Measurements from ENCODE around the gene SORL1-AS1.

SORL1-AS1 gene

DNA sequence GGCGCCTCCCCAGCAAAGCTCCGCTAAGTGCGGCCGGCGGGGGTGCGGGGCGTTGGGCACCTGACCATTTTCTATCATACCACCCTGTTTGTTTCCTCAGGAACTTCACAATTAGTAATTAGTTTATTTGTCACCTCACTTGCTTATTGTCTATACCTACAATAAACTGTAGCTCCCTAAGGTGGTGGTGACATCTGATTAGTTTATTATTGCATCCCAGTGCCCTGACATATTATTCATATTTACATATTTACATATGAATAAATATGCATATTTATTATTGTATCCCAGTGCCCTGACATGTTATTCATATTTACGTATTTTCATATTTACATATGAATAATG is 25.4 kb downstream of the SORL1-AS1 start:
- no peaks in the 10 kb centered on the region for H3K36me3 ChIP-seq (ENCODE audit: control insufficient read depth, insufficient read depth, low read length)
- H3K4me3 ChIP-seq (ENCODE audit: low read length), result peak overlapping the region; percentile 26
- H3K27me3 ChIP-seq (ENCODE audit: control insufficient read depth, insufficient read depth, low read length), result no peaks in the 10 kb centered on the region
- H3K4me1 ChIP-seq (ENCODE audit: control insufficient read depth, insufficient read depth, low read length), result peaks cover 3% of the 10 kb centered on the region
- no peak overlapping the region for H3K9ac ChIP-seq (ENCODE audit: low read length)
- no peak overlapping the region for H3K27ac ChIP-seq (ENCODE audit: low read depth, low read length)

- Histone ChIP-seq H3K36me3 (ENCODE audit: control insufficient read depth, insufficient read depth, low read length) (no peaks in the 10 kb centered on the region), H3K4me3 (ENCODE audit: low read length) (peak overlapping the region; percentile 26), H3K9ac (ENCODE audit: low read length) (no peak overlapping the region), H3K4me1 (ENCODE audit: control insufficient read depth, insufficient read depth, low read length) (peaks cover 3% of the 10 kb centered on the region), H3K27me3 (ENCODE audit: control insufficient read depth, insufficient read depth, low read length) (no peaks in the 10 kb centered on the region), H3K27ac (ENCODE audit: low read depth, low read length) (no peak overlapping the region)
Measured at GRCh38 chr11:121426476-121427399, 26.0 kb downstream of the SORL1-AS1 start.

DNA sequence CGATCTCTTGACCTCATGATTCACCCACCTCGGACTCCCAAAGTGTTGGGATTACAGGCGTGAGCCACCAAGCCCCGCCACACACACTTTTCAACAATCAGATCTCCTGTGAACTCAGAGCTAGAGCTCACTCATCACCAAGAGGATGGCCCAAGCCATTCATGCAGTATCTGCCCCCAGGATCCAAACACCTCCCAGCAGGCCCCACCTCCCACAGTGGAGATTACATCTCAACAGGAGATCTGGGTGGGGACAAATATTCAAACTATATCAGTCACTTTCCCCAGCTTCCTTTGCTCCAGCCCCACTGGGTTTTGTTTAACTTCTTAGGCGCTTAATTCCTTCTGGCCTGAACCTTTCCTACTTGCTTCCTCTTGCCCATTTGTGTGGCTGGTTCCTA is 26.9 kb downstream of the SORL1-AS1 start:
- Histone ChIP-seq H3K27me3 (ENCODE audit: control insufficient read depth, insufficient read depth, low read length) (no peaks in the 10 kb centered on the region), H3K9ac (ENCODE audit: low read length) (no peak overlapping the region), H3K27ac (ENCODE audit: low read depth, low read length) (no peak overlapping the region), H3K4me3 (ENCODE audit: low read length) (no peak overlapping the region), H3K4me1 (ENCODE audit: control insufficient read depth, insufficient read depth, low read length) (peaks cover 3% of the 10 kb centered on the region), H3K36me3 (ENCODE audit: control insufficient read depth, insufficient read depth, low read length) (no peaks in the 10 kb centered on the region)

GRCh38 chr11:121422675-121423074 is 30.1 kb downstream of the SORL1-AS1 start:
- Histone ChIP-seq H3K27me3 (ENCODE audit: control insufficient read depth, insufficient read depth, low read length) (no peaks in the 10 kb centered on the region), H3K36me3 (ENCODE audit: control insufficient read depth, insufficient read depth, low read length) (no peaks in the 10 kb centered on the region), H3K27ac (ENCODE audit: low read depth, low read length) (no peak overlapping the region), H3K9ac (ENCODE audit: low read length) (no peak overlapping the region), H3K4me1 (ENCODE audit: control insufficient read depth, insufficient read depth, low read length) (peaks cover 4% of the 10 kb centered on the region), H3K4me3 (ENCODE audit: low read length) (no peak overlapping the region)

GRCh38 chr11:121421149-121421901 is 31.4 kb downstream of the SORL1-AS1 start:
- no peaks in the 10 kb centered on the region for H3K27me3 ChIP-seq (ENCODE audit: control insufficient read depth, insufficient read depth, low read length)

DNA sequence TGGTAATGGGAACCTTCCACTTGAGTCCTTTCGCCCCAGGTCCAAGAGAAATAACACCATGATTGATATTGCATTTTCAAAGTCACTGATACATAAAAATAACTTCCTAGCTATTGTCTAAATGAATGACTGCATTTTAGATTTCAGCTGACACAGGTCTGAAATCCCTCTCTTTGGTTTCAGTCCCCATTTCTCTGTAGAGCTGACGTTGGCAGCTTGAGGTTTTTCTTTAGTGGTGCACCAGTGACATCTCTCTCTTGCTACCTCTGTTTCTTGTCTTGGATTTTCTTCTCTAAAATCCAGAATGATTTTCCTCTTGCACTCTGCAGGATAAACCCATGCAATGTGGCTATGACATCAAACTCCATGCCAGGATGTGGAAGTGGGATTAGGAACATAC is 32.4 kb downstream of the SORL1-AS1 start:
- Histone ChIP-seq H3K9ac (ENCODE audit: low read length) (no peak overlapping the region), H3K27me3 (ENCODE audit: control insufficient read depth, insufficient read depth, low read length) (no peaks in the 10 kb centered on the region), H3K4me1 (ENCODE audit: control insufficient read depth, insufficient read depth, low read length) (peaks cover 10% of the 10 kb centered on the region), H3K4me3 (ENCODE audit: low read length) (no peak overlapping the region), H3K27ac (ENCODE audit: low read depth, low read length) (no peak overlapping the region), H3K36me3 (ENCODE audit: control insufficient read depth, insufficient read depth, low read length) (no peaks in the 10 kb centered on the region)

More at GRCh38 chr11:121421149-121421901, 31.4 kb downstream of the SORL1-AS1 start:
- no peaks in the 10 kb centered on the region for H3K36me3 ChIP-seq (ENCODE audit: control insufficient read depth, insufficient read depth, low read length)
- no peak overlapping the region for H3K9ac ChIP-seq (ENCODE audit: low read length)
- no peak overlapping the region for H3K4me3 ChIP-seq (ENCODE audit: low read length)
- no peak overlapping the region for H3K27ac ChIP-seq (ENCODE audit: low read depth, low read length)
- peaks cover 7% of the 10 kb centered on the region for H3K4me1 ChIP-seq (ENCODE audit: control insufficient read depth, insufficient read depth, low read length)

DNA sequence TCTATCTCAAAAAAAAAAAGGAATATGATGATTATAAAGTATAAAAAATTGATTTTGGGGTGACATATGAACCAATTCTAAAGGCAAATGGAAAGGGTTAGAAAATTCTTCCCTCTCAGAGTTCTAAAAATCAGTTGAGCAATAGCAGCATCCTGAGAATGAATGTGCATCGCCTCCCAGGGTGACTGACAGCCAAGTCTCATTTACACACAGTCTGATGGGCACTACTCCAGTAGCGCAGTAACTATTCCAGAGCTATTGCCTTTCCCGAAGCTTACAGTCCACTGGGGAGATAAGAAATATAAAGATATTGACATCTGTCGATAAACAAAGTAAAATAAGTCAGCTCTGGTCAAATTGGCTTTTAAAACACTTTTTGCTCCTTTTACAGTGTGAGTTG is 32.9 kb downstream of the SORL1-AS1 start:
- H3K27me3 ChIP-seq (ENCODE audit: control insufficient read depth, insufficient read depth, low read length), result no peaks in the 10 kb centered on the region
- H3K27ac ChIP-seq (ENCODE audit: low read depth, low read length), result no peak overlapping the region
- no peak overlapping the region for H3K9ac ChIP-seq (ENCODE audit: low read length)
- H3K4me3 ChIP-seq (ENCODE audit: low read length), result no peak overlapping the region
- H3K4me1 ChIP-seq (ENCODE audit: control insufficient read depth, insufficient read depth, low read length), result peaks cover 10% of the 10 kb centered on the region
- H3K36me3 ChIP-seq (ENCODE audit: control insufficient read depth, insufficient read depth, low read length), result no peaks in the 10 kb centered on the region

DNA sequence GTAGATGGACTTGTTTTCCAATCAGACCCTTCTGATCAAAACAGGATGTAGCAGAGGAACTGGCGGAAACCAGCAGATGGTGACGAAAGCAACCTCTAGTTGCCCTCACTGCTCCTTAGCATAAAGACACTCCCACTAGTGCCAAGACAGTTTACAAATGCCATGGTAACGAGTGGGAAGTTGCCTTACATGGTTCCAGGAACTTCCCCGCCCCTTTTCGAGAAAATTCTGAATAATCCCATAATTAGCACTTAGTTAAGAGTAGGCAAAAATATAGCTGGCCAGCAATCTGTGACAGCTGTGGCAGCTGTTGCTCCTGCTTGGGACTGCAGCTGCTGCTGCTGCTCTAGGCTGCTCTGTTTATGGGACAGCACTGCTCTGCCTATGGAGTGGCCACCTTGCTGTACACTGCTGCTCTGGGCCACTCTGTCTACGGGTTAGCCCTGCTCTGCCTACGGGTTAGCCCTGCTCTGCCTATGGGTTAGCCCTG is 34.1 kb downstream of the SORL1-AS1 start:
- Histone ChIP-seq H3K27ac (ENCODE audit: low read depth, low read length) (no peak overlapping the region), H3K36me3 (ENCODE audit: control insufficient read depth, insufficient read depth, low read length) (no peaks in the 10 kb centered on the region)

DNA sequence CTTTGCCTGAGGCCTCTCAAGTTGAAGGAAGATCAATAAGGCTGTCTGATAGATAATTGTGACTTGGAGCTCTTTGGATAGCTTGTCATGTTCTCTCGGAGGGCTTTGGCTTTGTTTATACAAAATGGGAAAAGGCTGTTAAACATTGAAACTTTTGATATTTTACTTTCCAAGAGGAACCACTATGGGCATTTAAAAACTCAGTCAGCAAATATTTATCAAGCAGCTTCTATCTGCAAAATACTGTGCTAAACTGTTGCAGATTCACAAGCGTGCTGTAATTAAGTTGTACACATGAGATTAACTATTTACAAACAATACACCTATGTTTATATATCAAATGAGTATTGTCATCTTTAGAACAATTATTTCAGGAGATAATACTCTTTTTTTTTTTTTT is 35.2 kb downstream of the SORL1-AS1 start:
- Histone ChIP-seq H3K9ac (ENCODE audit: low read length) (no peak overlapping the region), H3K27me3 (ENCODE audit: control insufficient read depth, insufficient read depth, low read length) (no peaks in the 10 kb centered on the region), H3K36me3 (ENCODE audit: control insufficient read depth, insufficient read depth, low read length) (no peaks in the 10 kb centered on the region), H3K4me1 (ENCODE audit: control insufficient read depth, insufficient read depth, low read length) (peaks cover 10% of the 10 kb centered on the region), H3K27ac (ENCODE audit: low read depth, low read length) (peak overlapping the region; percentile 54), H3K4me3 (ENCODE audit: low read length) (no peak overlapping the region)

More for the DNA sequence above, 34.1 kb downstream of the SORL1-AS1 start:
- Histone ChIP-seq H3K4me3 (ENCODE audit: low read length) (no peak overlapping the region), H3K9ac (ENCODE audit: low read length) (no peak overlapping the region), H3K27me3 (ENCODE audit: control insufficient read depth, insufficient read depth, low read length) (no peaks in the 10 kb centered on the region), H3K4me1 (ENCODE audit: control insufficient read depth, insufficient read depth, low read length) (peaks cover 10% of the 10 kb centered on the region)

- H3K9ac ChIP-seq (ENCODE audit: low read length), result no peak overlapping the region
- no peaks in the 10 kb centered on the region for H3K36me3 ChIP-seq (ENCODE audit: control insufficient read depth, insufficient read depth, low read length)
- H3K27ac ChIP-seq (ENCODE audit: low read depth, low read length), result peak overlapping the region; percentile 54
- H3K27me3 ChIP-seq (ENCODE audit: control insufficient read depth, insufficient read depth, low read length), result no peaks in the 10 kb centered on the region
- no peak overlapping the region for H3K4me3 ChIP-seq (ENCODE audit: low read length)
- peaks cover 10% of the 10 kb centered on the region for H3K4me1 ChIP-seq (ENCODE audit: control insufficient read depth, insufficient read depth, low read length)
Measured at GRCh38 chr11:121417055-121417551, 35.7 kb downstream of the SORL1-AS1 start.

GRCh38 chr11:121415856-121416255 is 36.9 kb downstream of the SORL1-AS1 start:
- Histone ChIP-seq H3K36me3 (ENCODE audit: control insufficient read depth, insufficient read depth, low read length) (no peaks in the 10 kb centered on the region), H3K27ac (ENCODE audit: low read depth, low read length) (no peak overlapping the region), H3K27me3 (ENCODE audit: control insufficient read depth, insufficient read depth, low read length) (no peaks in the 10 kb centered on the region), H3K4me3 (ENCODE audit: low read length) (no peak overlapping the region), H3K9ac (ENCODE audit: low read length) (no peak overlapping the region), H3K4me1 (ENCODE audit: control insufficient read depth, insufficient read depth, low read length) (peaks cover 10% of the 10 kb centered on the region)

- peaks cover 10% of the 10 kb centered on the region for H3K4me1 ChIP-seq (ENCODE audit: control insufficient read depth, insufficient read depth, low read length)
- no peak overlapping the region for H3K9ac ChIP-seq (ENCODE audit: low read length)
- H3K27me3 ChIP-seq (ENCODE audit: control insufficient read depth, insufficient read depth, low read length), result no peaks in the 10 kb centered on the region
- H3K36me3 ChIP-seq (ENCODE audit: control insufficient read depth, insufficient read depth, low read length), result no peaks in the 10 kb centered on the region
- H3K4me3 ChIP-seq (ENCODE audit: low read length), result no peak overlapping the region
- no peak overlapping the region for H3K27ac ChIP-seq (ENCODE audit: low read depth, low read length)
Measured at GRCh38 chr11:121414141-121414913, 38.4 kb downstream of the SORL1-AS1 start.

Data from rectal smooth muscle tissue (tissue), 1 donor.